ENCODE measurements around the gene TRIM31. TPM values are rescaled to one million over a fixed set of nuclear protein-coding genes. Genes with fewer than 3 reads are reported as not detected.

TRIM31 gene
- total and polyA plus RNA-seq, 12 donors: 0.13 to 0.80 (median 0.19) TPM; not detected in 8

DNA sequence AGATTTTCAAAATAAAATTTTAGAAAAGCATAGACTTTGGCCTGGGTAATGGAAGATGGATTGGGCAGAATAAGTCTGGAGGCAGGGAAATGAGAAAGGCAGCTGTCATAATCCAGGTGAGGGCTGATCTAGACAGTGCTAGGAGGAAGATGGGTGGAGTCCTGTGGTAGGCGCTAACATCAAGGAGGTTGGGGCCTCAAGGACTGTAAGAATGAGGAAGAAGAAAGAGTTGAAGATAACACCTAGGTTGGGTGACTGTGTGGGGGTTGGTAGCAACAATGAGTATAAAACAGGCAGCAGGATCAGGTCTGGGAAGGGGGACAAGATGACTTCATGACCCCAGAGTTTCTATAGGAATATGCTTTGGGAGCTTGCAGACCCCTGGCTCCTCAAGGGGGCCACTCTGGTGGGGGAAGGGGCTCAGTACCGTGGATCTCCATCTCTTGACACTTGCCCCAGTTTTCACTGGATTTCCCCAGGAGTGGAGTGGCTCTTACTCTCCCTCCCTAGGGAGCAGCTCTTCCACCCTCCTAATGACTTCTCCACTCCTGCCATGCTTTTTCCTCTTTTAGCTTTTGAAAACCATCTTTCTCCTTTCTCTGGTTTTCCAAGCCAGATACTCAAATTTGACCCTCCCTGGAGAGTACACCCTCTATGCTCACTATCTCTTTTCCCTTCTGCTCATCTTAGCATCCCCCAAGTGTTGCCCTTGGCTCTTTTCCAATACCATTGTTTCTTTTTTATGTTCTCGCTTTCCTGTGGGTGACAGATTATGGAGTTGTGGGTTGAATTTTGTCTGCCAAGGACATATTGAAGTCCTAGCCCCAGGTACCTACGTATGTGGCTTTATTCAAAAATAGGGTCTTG is 14.8 kb downstream of the TRIM31 start:
- no peak for TF ChIP-seq POLR2A (IDR thresholded peaks at IDR 0.05)
- TF ChIP-seq, protein P1, sequence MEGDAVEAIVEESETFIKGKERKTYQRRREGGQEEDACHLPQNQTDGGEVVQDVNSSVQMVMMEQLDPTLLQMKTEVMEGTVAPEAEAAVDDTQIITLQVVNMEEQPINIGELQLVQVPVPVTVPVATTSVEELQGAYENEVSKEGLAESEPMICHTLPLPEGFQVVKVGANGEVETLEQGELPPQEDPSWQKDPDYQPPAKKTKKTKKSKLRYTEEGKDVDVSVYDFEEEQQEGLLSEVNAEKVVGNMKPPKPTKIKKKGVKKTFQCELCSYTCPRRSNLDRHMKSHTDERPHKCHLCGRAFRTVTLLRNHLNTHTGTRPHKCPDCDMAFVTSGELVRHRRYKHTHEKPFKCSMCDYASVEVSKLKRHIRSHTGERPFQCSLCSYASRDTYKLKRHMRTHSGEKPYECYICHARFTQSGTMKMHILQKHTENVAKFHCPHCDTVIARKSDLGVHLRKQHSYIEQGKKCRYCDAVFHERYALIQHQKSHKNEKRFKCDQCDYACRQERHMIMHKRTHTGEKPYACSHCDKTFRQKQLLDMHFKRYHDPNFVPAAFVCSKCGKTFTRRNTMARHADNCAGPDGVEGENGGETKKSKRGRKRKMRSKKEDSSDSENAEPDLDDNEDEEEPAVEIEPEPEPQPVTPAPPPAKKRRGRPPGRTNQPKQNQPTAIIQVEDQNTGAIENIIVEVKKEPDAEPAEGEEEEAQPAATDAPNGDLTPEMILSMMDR (IDR thresholded peaks at IDR 0.05): no peak
- Histone ChIP-seq H3K4me3 (no peak overlapping the region), H3K36me3 (replicated peaks in 1 of 2) (no peaks in the 10 kb centered on the region), H3K4me1 (replicated peaks in 1 of 2) (peaks cover 29 to 35% of the 10 kb centered on the region in 2 donors), H3K27ac (no peak overlapping the region), H3K9me3 (replicated peaks in 1 of 3) (no peaks in the 10 kb centered on the region), H3K27me3 (no peaks in the 10 kb centered on the region)
- peak in 1 of 7 donors; percentile 9 for DNase-seq
- intact Hi-C loops (cut with DNase I): no loop called here
- 62 to 75% (median 71%) methylated on average over 4 of the region's 4 CpGs for WGBS, 4 donors

DNA sequence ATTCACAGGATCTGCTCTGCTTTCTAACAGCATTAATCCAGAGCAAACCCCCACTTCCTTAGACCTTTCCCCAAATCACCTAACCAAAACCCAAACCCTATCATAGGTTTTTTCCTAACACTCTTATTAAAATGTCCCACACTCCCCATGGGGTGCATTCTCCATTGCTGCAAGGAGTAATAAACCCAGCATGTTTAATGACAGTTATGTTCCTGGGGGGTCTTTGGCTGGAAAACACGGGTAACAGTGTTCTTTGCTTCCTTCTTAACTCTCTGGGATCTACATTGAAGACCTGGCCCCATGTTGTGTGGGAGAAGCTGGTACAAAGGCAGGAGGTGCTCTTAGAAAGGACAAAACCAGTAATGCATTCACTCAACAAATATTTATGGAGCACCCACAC is 16.1 kb downstream of the TRIM31 start:
- H3K27me3 ChIP-seq: no peaks in the 10 kb centered on the region
- 54 to 74% (median 65%) methylated on average over 1 of the region's 1 CpG for WGBS, 4 donors

DNA sequence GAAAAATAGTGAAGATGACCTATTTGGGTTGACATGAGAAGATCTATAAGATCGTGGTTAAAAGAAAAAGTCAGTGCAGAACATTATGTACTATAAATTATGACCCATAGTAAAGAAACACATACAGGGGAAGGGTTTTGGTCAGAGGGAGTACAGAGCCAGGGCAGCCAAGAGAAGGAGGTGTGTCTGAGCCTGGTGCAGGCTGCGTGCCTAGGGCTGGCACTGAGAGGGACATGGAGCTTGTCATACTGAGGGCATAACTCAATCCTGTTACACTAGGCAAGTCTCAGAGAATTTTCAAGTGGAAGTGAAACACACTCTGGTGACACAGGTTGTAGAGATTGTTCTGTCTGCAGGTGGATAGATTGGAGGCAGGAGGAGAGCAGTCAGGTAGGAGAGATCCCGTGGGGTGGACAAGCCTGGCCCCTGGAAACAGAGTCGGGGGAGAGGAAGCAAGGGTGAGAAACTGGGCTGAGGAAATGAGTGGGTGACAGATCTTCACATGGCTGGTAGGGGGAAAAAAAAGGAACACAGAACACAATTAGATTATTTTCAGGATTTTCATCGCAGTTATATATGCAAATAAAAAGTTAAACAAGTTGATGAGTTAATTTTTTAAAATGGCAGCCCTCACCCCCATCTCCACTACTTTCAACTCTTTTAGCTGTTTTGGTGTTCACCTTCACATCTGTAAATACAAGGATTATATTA is 18.8 kb downstream of the TRIM31 start:
- DNase-seq: peak in 2 of 7 donors; percentile 49 to 73
- intact Hi-C loops (cut with DNase I): no loop called here
- TF ChIP-seq, protein P1 (IDR thresholded peaks at IDR 0.05): no peak
- peak in 1 of 2 donors; percentile 30 for TF ChIP-seq POLR2A (IDR thresholded peaks at IDR 0.05)
- Histone ChIP-seq H3K36me3 (replicated peaks in 1 of 2) (no peaks in the 10 kb centered on the region), H3K27me3 (no peaks in the 10 kb centered on the region), H3K27ac (peak overlapping the region in 1 of 5 donors; percentile 89), H3K4me3 (no peak overlapping the region), H3K4me1 (replicated peaks in 1 of 2) (peaks cover 21% of the 10 kb centered on the region in 2 donors), H3K9me3 (replicated peaks in 1 of 3) (no peaks in the 10 kb centered on the region)
- 65 to 76% (median 68%) methylated on average over 5 of the region's 5 CpGs for whole genome bisulfite sequencing, 4 donors

More for the DNA sequence above, 16.1 kb downstream of the TRIM31 start:
- Histone ChIP-seq H3K36me3 (replicated peaks in 1 of 2) (no peaks in the 10 kb centered on the region), H3K4me3 (no peak overlapping the region), H3K4me1 (replicated peaks in 1 of 2) (peaks cover 29 to 31% of the 10 kb centered on the region in 2 donors), H3K9me3 (replicated peaks in 1 of 3) (no peaks in the 10 kb centered on the region), H3K27ac (peak overlapping the region in 1 of 5 donors; percentile 89)
- TF ChIP-seq, protein P1 (IDR thresholded peaks at IDR 0.05): no peak
- no peak for TF ChIP-seq POLR2A (IDR thresholded peaks at IDR 0.05)
- no peak for DNase-seq
- intact Hi-C loops (cut with DNase I): no loop called here

GRCh38 chr6:30092852-30093543 is 19.9 kb downstream of the TRIM31 start:
- no peaks in the 10 kb centered on the region for H3K36me3 ChIP-seq (replicated peaks in 1 of 2)
- no peak for DNase-seq
- H3K4me3 ChIP-seq: no peak overlapping the region
- peak overlapping the region in 1 of 5 donors; percentile 89 for H3K27ac ChIP-seq
- H3K9me3 ChIP-seq (replicated peaks in 1 of 3): no peaks in the 10 kb centered on the region
- peaks cover 21% of the 10 kb centered on the region in 2 donors for H3K4me1 ChIP-seq (replicated peaks in 1 of 2)
- no peaks in the 10 kb centered on the region for H3K27me3 ChIP-seq
- TF ChIP-seq, protein P1 (IDR thresholded peaks at IDR 0.05): no peak
- TF ChIP-seq POLR2A (IDR thresholded peaks at IDR 0.05): no peak
- WGBS, 4 donors: 59 to 70% (median 67%) methylated on average over 5 to 6 of the region's 6 CpGs
- intact Hi-C loops (cut with DNase I): no loop called here

All from adrenal gland (tissue), 12 donors.